Body of pancreas (tissue), 4 donors: ENCODE results near the gene UQCRHL. TPM values are rescaled to one million over a fixed set of nuclear protein-coding genes. Genes with fewer than 3 reads are reported as not detected.
"Not testable (repeated sequence)": the region's sequence is repeated elsewhere in the genome, so short reads cannot be mapped to it uniquely, and the experiment has no call there.

Source experiments
- ATAC-seq: fragments of 150-250 bp; one replicate; pipeline ENCODE4 v1.9.1; 2016
- DNase-seq, 4 donors: peaks; one replicate each; pipeline ENCODE4 v3.0.0-alpha.2; 2019
- H3K27ac ChIP-seq, 4 donors: fragments of 200-600 bp; sonication (generic); 1 replicate in 3 of 4; 2 replicates in 1 of 4; pipeline versions ENCODE4 v1.5.1 to v1.6.1; 2016 to 2019; ENCODE audit warnings: mild to moderate bottlenecking in 1 of 4, mixed read lengths in 1 of 4, moderate library complexity in 1 of 4
- H3K27me3 ChIP-seq, 2 donors: fragments of 200-600 bp; sonication (generic); one replicate each; pipeline ENCODE4 v1.6.0; 2016; ENCODE audit warnings: mild to moderate bottlenecking in 1 of 2
- H3K36me3 ChIP-seq, 2 donors: fragments of 200-600 bp; sonication (generic); replicated peaks in 1 of 2; 2 replicates each; pipeline ENCODE4 v1.5.1; 2016; ENCODE audit warnings: low read depth in 2 of 2; ENCODE audit not compliant: insufficient read depth in 1 of 2
- H3K4me1 ChIP-seq: fragments of 200-600 bp; sonication (generic); one replicate; pipeline ENCODE4 v1.6.0; 2016
- H3K4me3 ChIP-seq, 2 donors: fragments of 200-600 bp; sonication (generic); 1 replicate in 1 of 2; 2 replicates in 1 of 2; pipeline ENCODE4 v1.5.1; 2016 to 2019
- H3K9me3 ChIP-seq, 3 donors: fragments of 200-600 bp; sonication (generic); 1 replicate in 2 of 3; 2 replicates in 1 of 3; pipeline ENCODE4 v1.5.1; 2016
- CTCF ChIP-seq, 7 experiments: fragments of 450-650 bp in 4 of 7; fragments of 200-600 bp in 3 of 7; sonication (generic) in 3 of 7; IDR thresholded peaks; one replicate each; pipeline ENCODE4 v1.5.1; 2016 to 2019; ENCODE audit warnings: antibody characterized with exemption in 7 of 7
- POLR2A ChIP-seq, 3 donors: fragments of 450-650 bp; IDR thresholded peaks; one replicate each; pipeline ENCODE4 v1.6.1; 2016; ENCODE audit warnings: antibody characterized with exemption in 3 of 3, mild to moderate bottlenecking in 2 of 3
- WGBS, 2 donors: methylation state at CpG; one replicate each; pipeline ENCODE4 v1.1.5; 2017; 5-methylcytosine and 5-hydroxymethylcytosine counted together
- intact Hi-C: fragments of 100-400 bp; cut with DNase I; formaldehyde crosslinking; loops from one replicate; pipeline ENCODE4 v1.15.1; 2023
- total RNA-seq, 2 donors: library from RNA; depleted of rRNA; stranded (reverse); fragments of >200 nt; gene quantifications; one replicate each; pipeline ENCODE4 v1.1.0, GENCODE V29; 2016

The UQCRHL gene
- total RNA-seq, 2 donors from 2014 or later = 0.66 to 1.0 TPM

GRCh38 chr1:15834406-15835204 lies 27.2 kb upstream of the UQCRHL start:
- H3K36me3 ChIP-seq = no peaks in the 10 kb centered on the region
- intact Hi-C loops = no loop called here
- H3K9me3 ChIP-seq = no peaks in the 10 kb centered on the region
- ATAC-seq (peak; percentile 68), DNase-seq (peak; percentile 86 to 93 (median 87))
- WGBS, 2 donors = 1% methylated on average over 19 to 74 of the region's 77 CpGs
- no peaks in the 10 kb centered on the region for H3K27me3 ChIP-seq
- peaks cover 16% of the 10 kb centered on the region for H3K4me1 ChIP-seq
- TF ChIP-seq POLR2A (IDR thresholded peaks at IDR 0.05) (peak; percentile 70 to 82 (median 82)), CTCF (IDR thresholded peaks at IDR 0.05) (peak in 2 of 7 experiments; percentile 15 to 34)
- H3K27ac ChIP-seq = peak overlapping the region; percentile 99 to 100 (median 100)
- peak overlapping the region; percentile 26 to 43 for H3K4me3 ChIP-seq

- 0 to 1% methylated on average over 10 of the region's 10 CpGs for WGBS, 2 donors
- no peak for TF ChIP-seq CTCF (IDR thresholded peaks at IDR 0.05)
- ATAC-seq (no peak), DNase-seq (no peak)
- peak overlapping the region; percentile 26 to 43 for H3K4me3 ChIP-seq
- H3K36me3 ChIP-seq = no peaks in the 10 kb centered on the region
- intact Hi-C loops = no loop called here
- no peaks in the 10 kb centered on the region for H3K27me3 ChIP-seq
- no peaks in the 10 kb centered on the region for H3K9me3 ChIP-seq
- H3K27ac ChIP-seq = peak overlapping the region; percentile 99 to 100 (median 100)
- H3K4me1 ChIP-seq = peaks cover 16% of the 10 kb centered on the region
These were observed 26.5 kb upstream of the UQCRHL start for GRCh38 chr1:15833842-15834405.

- no peaks in the 10 kb centered on the region for H3K36me3 ChIP-seq
- intact Hi-C loops = no loop called here
- ATAC-seq (no peak), DNase-seq (peak; percentile 21 to 42 (median 34))
- H3K9me3 ChIP-seq = no peaks in the 10 kb centered on the region
- H3K4me3 ChIP-seq = no peak overlapping the region
- no peaks in the 10 kb centered on the region for H3K27me3 ChIP-seq
- peak overlapping the region in 2 of 4 donors; percentile 31 to 100 for H3K27ac ChIP-seq
- WGBS, 2 donors = 74 to 77% methylated on average over 17 to 23 of the region's 24 CpGs
- peaks cover 16% of the 10 kb centered on the region for H3K4me1 ChIP-seq
- no peak for TF ChIP-seq POLR2A (IDR thresholded peaks at IDR 0.05)
- no peak for TF ChIP-seq CTCF (IDR thresholded peaks at IDR 0.05)
These were observed 25.7 kb upstream of the UQCRHL start for GRCh38 chr1:15833069-15833679.

- intact Hi-C loops = no loop called here
- TF ChIP-seq CTCF (IDR thresholded peaks at IDR 0.05) = no peak
- no peak for TF ChIP-seq POLR2A (IDR thresholded peaks at IDR 0.05)
- no peak overlapping the region for H3K27ac ChIP-seq
- no peaks in the 10 kb centered on the region for H3K36me3 ChIP-seq
- no peaks in the 10 kb centered on the region for H3K9me3 ChIP-seq
- WGBS, 2 donors = 74 to 87% methylated on average over 1 of the region's 1 CpG
- no peak overlapping the region for H3K4me3 ChIP-seq
- ATAC-seq = no peak
- peaks cover 6% of the 10 kb centered on the region for H3K4me1 ChIP-seq
- no peaks in the 10 kb centered on the region for H3K27me3 ChIP-seq
- no peak for DNase-seq
These were observed 22.8 kb upstream of the UQCRHL start for GRCh38 chr1:15830258-15830657.

- H3K27ac ChIP-seq, H3K27me3 ChIP-seq, H3K36me3 ChIP-seq, H3K9me3 ChIP-seq, H3K4me1 ChIP-seq, H3K4me3 ChIP-seq, intact Hi-C loops, DNase-seq, ATAC-seq: not testable (repeated sequence)
- 89 to 90% methylated on average over 12 to 13 of the region's 14 CpGs for WGBS, 2 donors
These were observed 21.5 kb upstream of the UQCRHL start for GRCh38 chr1:15828931-15829330.

- WGBS, 2 donors = 88 to 91% methylated on average over 15 of the region's 15 CpGs
- H3K36me3 ChIP-seq, intact Hi-C loops, H3K27ac ChIP-seq, H3K4me1 ChIP-seq, H3K27me3 ChIP-seq, DNase-seq, ATAC-seq, H3K4me3 ChIP-seq, H3K9me3 ChIP-seq: not testable (repeated sequence)
These were observed 20.1 kb upstream of the UQCRHL start for GRCh38 chr1:15827567-15827966.
